HEK293 (cell line): ENCODE results near the gene CMIP.

Experiments used
- CTCF ChIA-PET: fragments of 350-600 bp; formaldehyde crosslinking; extraction: SDS; loops from one replicate; lab custom pipeline; 2021; ENCODE audit warnings: antibody characterized with exemption; lab: Yijun Ruan, JAX
- POLR2A ChIA-PET: fragments of 300-600 bp; formaldehyde crosslinking; extraction: SDS; loops from one replicate; lab custom pipeline; 2020; ENCODE audit warnings: antibody characterized with exemption, inconsistent platforms; lab: Yijun Ruan, JAX
- H3K27ac ChIP-seq: fragments of 200-500 bp; sonication (Bioruptor generic); 2 replicates; pipeline ENCODE4 v1.5.1; 2014; ENCODE audit warnings: low read depth, low read length, control low read depth, inconsistent platforms; ENCODE audit errors: extremely low read depth
- H3K36me3 ChIP-seq, 2 experiments: fragments of 200-500 bp in 1 of 2; sonication (Bioruptor generic) in 1 of 2; 1 replicate in 1 of 2; 2 replicates in 1 of 2; pipeline ENCODE4 v1.5.1; 2014 to 2017; ENCODE audit warnings: inconsistent platforms in 2 of 2, low read length in 2 of 2; ENCODE audit not compliant: control insufficient read depth in 2 of 2, insufficient read depth in 1 of 2
- H3K4me1 ChIP-seq: fragments of 200-500 bp; sonication (Bioruptor generic); 2 replicates; pipeline ENCODE4 v1.5.1; 2014; ENCODE audit warnings: mild to moderate bottlenecking, low read length, inconsistent platforms; ENCODE audit not compliant: control insufficient read depth, insufficient read depth
- H3K4me3 ChIP-seq: 2 replicates; pipeline ENCODE4 v1.5.1; 2011; ENCODE audit warnings: low read depth, mild to moderate bottlenecking, control low read depth, low read length, moderate library complexity
- H3K9me3 ChIP-seq: fragments of 200-500 bp; sonication (Bioruptor generic); 2 replicates; pipeline ENCODE4 v1.5.1; 2014; ENCODE audit warnings: low read depth, low read length, inconsistent platforms; ENCODE audit not compliant: control insufficient read depth, insufficient read depth
- ELK4 ChIP-seq: IDR thresholded peaks from 2 replicates; pipeline ENCODE4 v1.6.1; 2011; ENCODE audit warnings: mild to moderate bottlenecking, low read depth, low read length, borderline replicate concordance
- KLF8 ChIP-seq: fragments of 450-650 bp; formaldehyde crosslinking; IDR thresholded peaks from 2 replicates; pipeline ENCODE4 v1.5.1; 2016; ENCODE audit warnings: missing biosample characterization, missing genetic modification characterization
- PRDM1 ChIP-seq: fragments of 450-650 bp; formaldehyde crosslinking; IDR thresholded peaks from 2 replicates; pipeline ENCODE4; 2016; ENCODE audit warnings: missing biosample characterization, missing genetic modification characterization
- YY2 ChIP-seq: fragments of 450-650 bp; formaldehyde crosslinking; IDR thresholded peaks from 2 replicates; pipeline ENCODE4 v1.5.1; 2016; ENCODE audit warnings: missing biosample characterization, missing genetic modification characterization
- ZFHX2 ChIP-seq: fragments of 450-650 bp; formaldehyde crosslinking; conservative IDR thresholded peaks from 2 replicates; pipeline ENCODE4 v1.5.1; 2016; ENCODE audit warnings: missing biosample characterization, missing genetic modification characterization
- ZIC2 ChIP-seq: fragments of 450-650 bp; formaldehyde crosslinking; IDR thresholded peaks from 2 replicates; pipeline ENCODE4 v1.5.1; 2016; ENCODE audit warnings: missing biosample characterization, missing genetic modification characterization
- ZNF169 ChIP-seq: fragments of 450-650 bp; formaldehyde crosslinking; IDR thresholded peaks from 2 replicates; pipeline ENCODE4 v1.5.1; 2016; ENCODE audit warnings: missing biosample characterization, missing genetic modification characterization
- ZNF2 ChIP-seq: fragments of 450-650 bp; formaldehyde crosslinking; IDR thresholded peaks from 2 replicates; pipeline ENCODE4 v1.5.1; 2016; ENCODE audit warnings: missing biosample characterization, missing genetic modification characterization
- ZNF266 ChIP-seq: fragments of 450-650 bp; formaldehyde crosslinking; IDR thresholded peaks from 2 replicates; pipeline ENCODE4 v1.5.1; 2016; ENCODE audit warnings: missing biosample characterization, missing genetic modification characterization, low read depth
- ZNF391 ChIP-seq: fragments of 450-650 bp; formaldehyde crosslinking; IDR thresholded peaks from 2 replicates; pipeline ENCODE4 v1.5.1; 2016; ENCODE audit warnings: low read depth, missing biosample characterization, missing genetic modification characterization, borderline replicate concordance
- ZNF404 ChIP-seq: fragments of 450-650 bp; formaldehyde crosslinking; IDR thresholded peaks from 2 replicates; pipeline ENCODE4 v1.5.1; 2017; ENCODE audit warnings: missing biosample characterization, missing genetic modification characterization
- ZNF48 ChIP-seq: fragments of 450-650 bp; formaldehyde crosslinking; IDR thresholded peaks from 2 replicates; pipeline ENCODE4 v1.5.1; 2016; ENCODE audit warnings: missing biosample characterization, missing genetic modification characterization
- ZNF555 ChIP-seq: fragments of 450-650 bp; formaldehyde crosslinking; conservative IDR thresholded peaks from 2 replicates; pipeline ENCODE4 v1.5.1; 2017; ENCODE audit warnings: missing biosample characterization, mild to moderate bottlenecking, missing genetic modification characterization, inconsistent platforms
- ZNF747 ChIP-seq: fragments of 450-650 bp; formaldehyde crosslinking; IDR thresholded peaks from 2 replicates; pipeline ENCODE4 v1.5.1; 2016; ENCODE audit warnings: missing biosample characterization, missing genetic modification characterization
- ZSCAN18 ChIP-seq: fragments of 450-650 bp; formaldehyde crosslinking; IDR thresholded peaks from 2 replicates; pipeline ENCODE4 v1.5.1; 2016; ENCODE audit warnings: missing biosample characterization, missing genetic modification characterization
- ZSCAN5A ChIP-seq: fragments of 450-650 bp; formaldehyde crosslinking; IDR thresholded peaks from 2 replicates; pipeline ENCODE4 v1.5.1; 2016; ENCODE audit warnings: missing biosample characterization, missing genetic modification characterization
- TF ChIP-seq, protein P1 (sequence below): fragments of 450-650 bp; formaldehyde crosslinking; IDR thresholded peaks from 2 replicates; pipeline ENCODE4 v1.5.1; 2016; ENCODE audit warnings: missing biosample characterization, missing genetic modification characterization, borderline replicate concordance
- TF ChIP-seq, protein P2 (sequence below): fragments of 450-650 bp; formaldehyde crosslinking; IDR thresholded peaks from 2 replicates; pipeline ENCODE4 v1.5.1; 2017; ENCODE audit warnings: missing biosample characterization, missing genetic modification characterization
- TF ChIP-seq, protein P3 (sequence below): fragments of 450-650 bp; formaldehyde crosslinking; IDR thresholded peaks from 2 replicates; pipeline ENCODE4 v1.5.1; 2017; ENCODE audit warnings: missing biosample characterization, missing genetic modification characterization

Gene CMIP

GRCh38 chr16:81640681-81641070 lies 196.1 kb downstream of the CMIP start:
- TF ChIP-seq YY2 (tag by site-specific recombination) (no peak), ZNF2 (tag by site-specific recombination) (no peak), KLF8 (tag by site-specific recombination) (no peak), ZNF266 (no peak)
- TF ChIP-seq, protein P1, sequence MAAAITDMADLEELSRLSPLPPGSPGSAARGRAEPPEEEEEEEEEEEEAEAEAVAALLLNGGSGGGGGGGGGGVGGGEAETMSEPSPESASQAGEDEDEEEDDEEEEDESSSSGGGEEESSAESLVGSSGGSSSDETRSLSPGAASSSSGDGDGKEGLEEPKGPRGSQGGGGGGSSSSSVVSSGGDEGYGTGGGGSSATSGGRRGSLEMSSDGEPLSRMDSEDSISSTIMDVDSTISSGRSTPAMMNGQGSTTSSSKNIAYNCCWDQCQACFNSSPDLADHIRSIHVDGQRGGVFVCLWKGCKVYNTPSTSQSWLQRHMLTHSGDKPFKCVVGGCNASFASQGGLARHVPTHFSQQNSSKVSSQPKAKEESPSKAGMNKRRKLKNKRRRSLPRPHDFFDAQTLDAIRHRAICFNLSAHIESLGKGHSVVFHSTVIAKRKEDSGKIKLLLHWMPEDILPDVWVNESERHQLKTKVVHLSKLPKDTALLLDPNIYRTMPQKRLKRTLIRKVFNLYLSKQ (tag by site-specific recombination) = no peak
- TF ChIP-seq, protein P2, sequence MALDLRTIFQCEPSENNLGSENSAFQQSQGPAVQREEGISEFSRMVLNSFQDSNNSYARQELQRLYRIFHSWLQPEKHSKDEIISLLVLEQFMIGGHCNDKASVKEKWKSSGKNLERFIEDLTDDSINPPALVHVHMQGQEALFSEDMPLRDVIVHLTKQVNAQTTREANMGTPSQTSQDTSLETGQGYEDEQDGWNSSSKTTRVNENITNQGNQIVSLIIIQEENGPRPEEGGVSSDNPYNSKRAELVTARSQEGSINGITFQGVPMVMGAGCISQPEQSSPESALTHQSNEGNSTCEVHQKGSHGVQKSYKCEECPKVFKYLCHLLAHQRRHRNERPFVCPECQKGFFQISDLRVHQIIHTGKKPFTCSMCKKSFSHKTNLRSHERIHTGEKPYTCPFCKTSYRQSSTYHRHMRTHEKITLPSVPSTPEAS (tag by site-specific recombination) = 0 out of 2 replicates have a peak, but pooled peaks have one; percentile 21
- TF ChIP-seq, all 188 proteins: peak for 1
- Histone ChIP-seq H3K4me3 (no peak overlapping the region), H3K27ac (no peak overlapping the region), H3K36me3 (peaks cover 0 to 4% of the 10 kb centered on the region in 2 experiments; a peak in 1 of 3 replicates), H3K9me3 (no peaks in the 10 kb centered on the region), H3K4me1 (no peaks in the 10 kb centered on the region)
- POLR2A ChIA-PET = interaction anchor here (0.6 kb wide), 2 partner anchors 190 to 1494 kb away, joined by 3 to 4 read pairs; no protein-coding TSS in a partner anchor
- CTCF ChIA-PET = interaction anchor here (0.7 kb wide), 1 partner anchor 287 kb away, joined by 3 read pairs; no protein-coding TSS in a partner anchor

DNA sequence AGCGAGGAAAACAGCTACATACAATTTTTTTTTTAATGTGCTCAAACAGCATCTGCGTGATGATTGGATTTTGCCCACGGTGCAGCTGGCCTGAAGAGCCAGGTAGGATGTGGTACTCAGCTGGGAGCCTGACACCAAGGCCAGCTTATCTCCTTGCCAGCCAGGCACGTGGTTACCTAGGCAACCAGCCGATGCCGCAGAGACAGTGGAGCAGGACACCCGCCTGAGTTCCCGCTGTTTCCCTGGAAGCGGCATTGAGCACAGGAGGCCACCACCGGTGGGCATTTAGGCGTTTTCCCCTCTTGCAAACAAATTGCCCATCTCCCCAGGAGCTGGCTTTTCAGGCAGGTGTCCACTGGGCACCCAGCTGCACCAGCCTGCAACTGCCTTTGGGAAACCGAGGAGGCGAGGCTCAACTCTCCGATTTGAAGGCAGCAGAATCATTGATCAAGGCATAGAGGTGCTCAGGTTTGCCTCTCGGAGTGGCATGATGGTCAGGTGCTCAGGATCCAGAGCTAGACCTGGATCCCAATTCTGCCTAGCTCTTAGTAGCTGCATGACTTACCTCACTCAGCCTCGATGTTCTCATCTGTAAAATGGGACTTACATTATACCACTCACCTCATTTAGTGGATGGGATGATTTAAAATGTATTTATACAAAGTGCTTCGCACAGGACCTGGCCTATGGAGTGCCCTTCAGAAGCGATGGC lies 196.9 kb downstream of the CMIP start:
- POLR2A ChIA-PET = no interaction called here
- H3K4me3 ChIP-seq = no peak overlapping the region
- peaks cover 0 to 4% of the 10 kb centered on the region in 2 experiments; a peak in 1 of 3 replicates for H3K36me3 ChIP-seq
- H3K9me3 ChIP-seq = no peaks in the 10 kb centered on the region
- peaks cover 3% of the 10 kb centered on the region; the same call in 1 of the 2 replicates for H3K4me1 ChIP-seq
- no peak overlapping the region for H3K27ac ChIP-seq
- TF ChIP-seq ZNF169 (no peak), ZIC2 (tag by site-specific recombination) (peak; percentile 35; the same call in 1 of the 2 replicates)
- TF ChIP-seq, all 188 proteins: peak for 1
- CTCF ChIA-PET = interaction anchor here (0.7 kb wide), 1 partner anchor 286 kb away, joined by 3 read pairs; no protein-coding TSS in a partner anchor

DNA sequence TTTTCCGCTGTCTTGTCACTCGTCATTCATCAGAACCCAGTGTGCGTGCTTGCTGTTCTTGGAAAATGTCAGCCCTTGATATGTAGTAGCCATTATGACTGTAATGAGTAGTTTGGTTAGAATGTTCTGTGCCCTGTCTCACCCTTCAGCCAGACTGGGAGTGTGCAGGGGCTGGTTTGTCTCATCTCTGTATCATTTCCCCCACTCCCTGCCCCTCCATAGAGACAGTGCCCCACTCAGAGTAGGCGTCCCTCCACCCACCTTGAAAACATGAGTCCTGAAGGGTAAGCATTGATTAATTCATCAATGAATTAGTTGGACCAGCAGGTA lies 197.5 kb downstream of the CMIP start:
- POLR2A ChIA-PET = no interaction called here
- no peak overlapping the region for H3K27ac ChIP-seq
- no peak overlapping the region for H3K4me3 ChIP-seq
- H3K9me3 ChIP-seq = no peaks in the 10 kb centered on the region
- CTCF ChIA-PET = no interaction called here
- peaks cover 0 to 4% of the 10 kb centered on the region in 2 experiments; a peak in 1 of 3 replicates for H3K36me3 ChIP-seq
- peaks cover 5% of the 10 kb centered on the region; the same call in 1 of the 2 replicates for H3K4me1 ChIP-seq
- no peak for TF ChIP-seq PRDM1
- TF ChIP-seq ZNF404 (tag by site-specific recombination) = no peak
- no peak for TF ChIP-seq ELK4
- no peak for TF ChIP-seq ZNF555 (tag by site-specific recombination)
- no peak for TF ChIP-seq ZFHX2
- no peak for TF ChIP-seq ZNF747 (tag by site-specific recombination)
- no peak for TF ChIP-seq ZNF48 (tag by site-specific recombination)
- no peak for TF ChIP-seq ZNF391 (tag by site-specific recombination)
- no peak for TF ChIP-seq ZSCAN18 (tag by site-specific recombination)
- TF ChIP-seq, protein P3, sequence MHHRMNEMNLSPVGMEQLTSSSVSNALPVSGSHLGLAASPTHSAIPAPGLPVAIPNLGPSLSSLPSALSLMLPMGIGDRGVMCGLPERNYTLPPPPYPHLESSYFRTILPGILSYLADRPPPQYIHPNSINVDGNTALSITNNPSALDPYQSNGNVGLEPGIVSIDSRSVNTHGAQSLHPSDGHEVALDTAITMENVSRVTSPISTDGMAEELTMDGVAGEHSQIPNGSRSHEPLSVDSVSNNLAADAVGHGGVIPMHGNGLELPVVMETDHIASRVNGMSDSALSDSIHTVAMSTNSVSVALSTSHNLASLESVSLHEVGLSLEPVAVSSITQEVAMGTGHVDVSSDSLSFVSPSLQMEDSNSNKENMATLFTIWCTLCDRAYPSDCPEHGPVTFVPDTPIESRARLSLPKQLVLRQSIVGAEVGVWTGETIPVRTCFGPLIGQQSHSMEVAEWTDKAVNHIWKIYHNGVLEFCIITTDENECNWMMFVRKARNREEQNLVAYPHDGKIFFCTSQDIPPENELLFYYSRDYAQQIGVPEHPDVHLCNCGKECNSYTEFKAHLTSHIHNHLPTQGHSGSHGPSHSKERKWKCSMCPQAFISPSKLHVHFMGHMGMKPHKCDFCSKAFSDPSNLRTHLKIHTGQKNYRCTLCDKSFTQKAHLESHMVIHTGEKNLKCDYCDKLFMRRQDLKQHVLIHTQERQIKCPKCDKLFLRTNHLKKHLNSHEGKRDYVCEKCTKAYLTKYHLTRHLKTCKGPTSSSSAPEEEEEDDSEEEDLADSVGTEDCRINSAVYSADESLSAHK (tag by site-specific recombination) = no peak
- TF ChIP-seq, protein P1 (tag by site-specific recombination) = no peak
- TF ChIP-seq ZSCAN5A (tag by site-specific recombination) = no peak
